ENCODE results near the gene ZFPM1.

GRCh38 chr16:88560714-88561484 lies 107.8 kb downstream of the ZFPM1 start:
- TF ChIP-seq CTCF (IDR thresholded peaks at IDR 0.05; ENCODE audit: insufficient read depth, low read length, poor library complexity, severe bottlenecking), result no peak
- TF ChIP-seq EZH2phosphoT487 (conservative IDR thresholded peaks at IDR 0.05; ENCODE audit: low read length), result no peak

Measured in SU-DHL-6 (cell line).